Ammon's horn (tissue), 1 donor: Measurements from ENCODE around the gene LRP4.
A peak's percentile ranks its signal among the peaks of the same experiment; 100 is the strongest.

ENCODE experiments used
- DNase-seq: peaks from one replicate; pipeline ENCODE4 v3.0.0-alpha.2; 2016; ENCODE audit warnings: low spot score

Gene LRP4

DNA sequence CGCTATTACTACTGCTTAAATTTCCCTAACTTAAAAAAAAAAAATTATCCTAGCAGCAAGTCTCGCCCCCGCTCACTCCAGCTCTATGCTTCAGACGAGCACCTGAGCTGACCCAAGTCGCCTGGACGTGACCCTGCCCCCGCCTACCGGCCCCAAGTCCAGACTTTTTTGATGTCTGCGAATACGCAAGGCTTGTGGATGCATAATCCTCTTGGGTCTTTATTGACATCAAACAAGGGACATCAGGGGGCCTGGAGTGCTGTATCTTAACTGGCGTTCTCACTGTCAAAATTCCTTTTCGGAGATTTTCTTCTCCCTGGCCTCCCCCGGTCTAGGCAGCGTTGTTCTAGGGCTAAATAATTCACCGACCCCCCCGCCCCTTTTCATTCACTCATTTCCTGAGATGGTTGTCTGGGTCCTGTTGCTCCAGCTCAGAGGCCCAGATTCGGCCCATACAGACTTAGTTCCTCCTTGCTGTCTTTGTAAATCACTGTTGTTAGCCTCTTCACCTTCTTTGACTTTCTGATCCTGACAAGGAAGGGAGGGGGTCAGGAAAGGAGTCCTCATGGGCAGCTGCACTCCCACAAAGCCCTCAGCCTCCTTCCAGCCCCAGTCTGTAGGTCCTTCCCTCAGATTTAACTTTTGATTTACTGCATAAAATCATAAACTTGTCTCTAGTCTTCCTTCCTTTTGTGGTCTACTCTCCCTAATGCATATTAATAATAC lies 601 bp upstream of the LRP4 start:
- no peak for DNase-seq

DNA sequence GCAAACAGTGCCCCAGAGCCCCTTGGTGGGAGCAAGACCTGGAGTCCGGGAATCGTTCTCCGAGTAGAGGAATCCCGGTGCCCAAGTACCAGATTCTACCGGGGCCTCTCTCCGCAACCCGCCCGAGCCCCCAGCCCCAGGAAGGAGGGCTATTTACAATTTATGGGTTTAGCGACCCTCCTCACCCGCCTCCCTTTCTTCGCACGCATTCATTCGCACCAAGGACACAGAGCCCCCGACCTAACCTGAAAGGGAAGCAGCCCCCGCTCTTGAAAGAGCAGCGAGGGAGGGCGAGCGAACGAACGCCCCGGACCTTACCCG lies 628 bp downstream of the LRP4 start:
- DNase-seq = no peak

DNA sequence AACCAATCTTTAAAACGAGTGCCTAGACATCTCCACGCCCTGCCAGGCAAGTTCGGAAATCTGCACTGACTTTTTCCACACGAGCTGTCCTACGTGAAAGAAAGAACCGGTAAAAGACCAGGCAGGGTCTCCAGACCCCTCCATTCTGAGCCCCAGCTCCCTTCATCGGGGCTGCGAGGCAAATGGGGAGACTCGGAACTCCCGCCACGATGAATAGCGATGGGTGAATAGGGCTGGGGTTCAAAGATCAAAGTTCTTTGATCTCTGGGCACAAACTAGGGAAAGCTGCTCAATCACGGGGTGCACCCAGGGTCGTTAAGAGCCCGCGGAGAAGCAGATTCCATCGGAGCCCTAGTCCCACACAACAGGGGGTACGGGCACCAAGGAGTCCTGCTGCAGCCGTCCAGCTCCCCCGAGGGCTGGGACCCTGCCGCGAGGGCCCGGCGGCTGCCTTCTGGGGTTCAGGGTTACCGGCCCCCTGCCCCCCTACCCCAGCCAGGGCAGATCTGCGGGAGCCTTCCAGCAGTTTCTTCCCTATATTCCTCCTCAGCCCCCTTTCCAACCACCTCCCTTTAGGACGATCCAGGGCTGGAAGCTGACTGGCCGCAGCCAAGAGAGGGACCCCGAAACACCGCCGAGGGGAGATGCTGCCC lies 1.1 kb downstream of the LRP4 start:
- DNase-seq = no peak

DNA sequence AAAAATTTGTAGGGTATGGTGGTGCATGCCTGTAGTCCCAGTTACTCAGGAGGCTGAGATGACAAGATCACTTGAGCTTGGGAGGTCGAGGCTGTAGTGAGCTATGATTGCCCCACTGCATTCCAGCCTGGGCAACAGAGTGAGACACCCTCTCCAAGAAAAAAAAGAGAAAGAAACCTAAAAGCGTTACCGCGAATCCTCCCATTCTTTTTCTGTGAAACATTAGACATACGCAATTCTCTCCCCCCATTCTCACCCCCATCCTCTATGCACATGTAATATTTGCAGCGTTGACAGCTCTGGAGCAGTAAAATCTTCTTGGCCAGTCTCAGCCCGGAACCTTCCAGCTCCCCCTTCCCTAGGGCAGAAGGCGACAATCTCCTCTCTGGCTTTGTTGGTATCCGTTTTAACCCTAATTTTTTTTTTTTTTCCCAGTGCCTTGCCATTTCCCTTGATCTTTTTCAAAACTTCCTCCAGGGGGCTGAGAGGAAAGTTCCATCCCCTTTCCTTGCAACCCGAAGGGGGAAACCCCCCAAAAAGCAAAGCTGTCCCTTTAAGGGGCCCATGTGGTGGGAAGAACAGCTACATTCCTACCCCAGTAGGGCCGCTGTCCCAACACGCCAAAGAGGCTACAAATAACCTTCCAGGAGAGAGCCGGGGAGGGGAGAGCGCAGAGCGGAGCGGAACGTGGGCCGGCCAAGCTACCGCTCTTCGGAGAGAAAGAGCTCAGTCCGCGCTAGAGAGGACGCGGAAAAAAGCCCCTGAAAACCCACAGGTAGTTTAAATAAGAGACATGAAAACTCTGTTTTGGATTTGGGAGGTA lies 1.9 kb downstream of the LRP4 start:
- peak; percentile 66 for DNase-seq

DNA sequence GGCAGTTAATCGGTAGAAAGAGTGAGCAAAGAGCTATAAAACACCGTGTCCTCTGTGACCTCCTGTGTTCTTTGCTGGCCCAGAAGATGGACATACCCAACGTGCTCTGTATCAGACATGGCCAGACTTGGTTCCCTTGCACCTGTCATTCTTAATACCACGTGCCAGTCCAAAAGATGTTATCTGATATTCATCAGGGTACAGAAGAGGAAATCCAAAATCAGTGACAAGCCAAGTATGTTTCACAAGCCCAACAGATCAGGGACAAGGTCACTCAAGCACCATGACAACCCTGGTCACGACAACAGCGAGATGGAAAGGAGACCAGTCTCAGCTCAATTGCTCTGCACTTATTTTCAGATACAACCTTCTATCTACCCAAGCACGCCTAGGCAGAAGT lies 3.4 kb downstream of the LRP4 start:
- no peak for DNase-seq

DNA sequence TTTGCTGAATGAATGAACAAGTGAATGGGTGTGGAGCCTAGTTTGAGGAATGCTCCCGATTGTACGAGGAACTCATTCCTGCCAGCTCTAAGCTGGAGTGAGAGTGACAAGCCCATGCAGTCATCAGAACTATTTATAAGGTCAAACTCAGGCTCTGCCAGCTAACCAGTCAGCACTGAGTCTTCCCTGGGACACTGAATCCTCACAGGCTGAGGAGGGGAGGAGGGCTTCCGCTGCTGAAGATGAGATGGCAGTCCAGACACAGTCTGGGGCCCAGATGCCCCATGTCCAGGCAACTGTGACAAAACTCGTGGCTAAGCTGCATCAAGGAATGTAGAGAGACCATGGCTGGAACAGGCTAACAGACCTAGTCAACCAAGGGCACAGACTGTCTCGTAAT lies 4.0 kb downstream of the LRP4 start:
- DNase-seq = no peak

DNA sequence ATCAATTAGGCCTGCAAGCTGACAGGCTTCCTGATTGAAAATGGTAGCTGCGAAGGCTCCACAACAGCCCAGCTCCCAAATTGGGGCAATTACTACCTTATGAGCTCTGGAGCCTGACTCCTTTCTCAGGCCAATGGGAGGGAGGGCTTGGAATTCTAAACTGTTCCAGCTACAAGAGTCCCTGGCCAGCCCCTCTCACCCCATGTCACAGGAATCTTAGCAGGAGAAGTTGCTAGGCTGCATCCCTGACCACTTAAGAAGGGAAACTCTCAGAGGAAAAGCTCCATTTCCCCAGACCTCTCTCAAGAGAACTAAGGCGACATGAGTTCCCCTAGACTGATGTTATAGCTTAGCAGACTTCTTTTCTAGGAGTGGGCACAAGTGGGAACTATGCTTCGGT lies 4.9 kb downstream of the LRP4 start:
- DNase-seq = no peak

DNA sequence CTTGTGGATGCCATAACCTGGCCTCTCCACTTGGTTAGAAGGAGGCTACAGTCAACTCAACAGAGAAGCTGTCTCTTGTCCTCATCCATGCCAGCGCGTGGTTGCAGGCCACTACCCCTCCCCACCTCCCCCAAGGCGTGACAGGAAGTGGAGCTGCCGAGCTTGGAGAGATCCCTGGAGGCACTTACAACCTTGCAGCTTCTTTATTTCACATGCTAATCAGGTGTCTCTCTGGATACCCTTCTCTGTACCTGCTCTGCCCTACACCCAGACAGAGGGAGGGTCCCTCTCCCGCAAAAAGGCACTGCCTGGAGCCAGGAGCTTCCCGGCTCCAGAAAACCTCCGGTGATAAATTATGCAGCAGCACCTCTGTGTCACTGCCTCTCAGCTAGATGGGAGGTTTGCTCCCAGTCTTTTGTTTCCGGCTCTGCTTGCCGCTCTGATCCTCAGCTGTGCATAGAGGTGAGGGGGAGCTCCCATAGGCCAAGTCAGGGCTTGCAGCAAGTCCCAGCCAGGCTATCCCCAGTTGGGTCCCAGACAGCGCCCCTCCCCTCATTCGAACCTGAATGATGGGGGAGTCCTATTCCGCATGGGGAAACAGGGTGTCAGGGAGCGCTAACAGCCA lies 5.7 kb downstream of the LRP4 start:
- no peak for DNase-seq

DNA sequence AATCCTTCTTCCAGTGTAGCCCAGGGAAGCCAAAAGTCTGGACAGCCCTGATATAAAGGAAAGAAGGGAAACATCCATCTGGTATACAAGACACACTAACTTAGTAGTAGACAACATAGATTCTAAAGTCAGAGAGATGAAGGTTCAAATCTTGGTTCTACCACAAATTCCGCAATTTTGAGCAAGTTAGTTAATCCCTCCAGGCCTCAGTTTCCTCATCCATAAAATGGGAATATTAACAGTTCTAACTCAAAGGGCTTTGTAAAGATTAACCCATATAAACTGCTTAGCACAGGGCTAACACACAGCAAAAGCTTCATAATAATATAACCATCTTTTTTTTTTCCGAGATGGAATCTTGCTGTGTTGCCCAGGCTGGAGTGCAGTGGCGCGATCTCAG lies 10.7 kb downstream of the LRP4 start:
- no peak for DNase-seq

DNA sequence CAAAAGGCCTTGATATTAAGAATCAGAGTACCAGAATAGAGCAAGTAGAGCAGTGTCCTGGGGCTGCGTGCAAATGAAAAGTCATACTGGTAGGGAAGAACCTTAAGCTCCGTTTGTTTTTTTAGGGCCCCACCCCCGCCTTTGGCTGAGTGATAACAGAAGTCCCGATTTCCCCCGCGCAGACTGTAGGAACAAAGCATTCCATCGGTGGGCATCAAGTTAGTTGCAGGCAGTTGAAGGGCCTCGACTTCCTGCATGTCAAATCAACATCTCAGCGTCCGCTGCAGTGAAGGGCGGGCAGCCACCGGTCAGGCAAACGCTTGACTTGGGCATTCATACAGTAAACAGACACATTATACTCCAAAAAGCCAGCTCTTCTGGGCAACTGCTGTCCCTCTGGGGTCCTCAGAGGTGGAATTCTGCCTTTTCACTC lies 11.7 kb downstream of the LRP4 start:
- DNase-seq = peak; percentile 64

DNA sequence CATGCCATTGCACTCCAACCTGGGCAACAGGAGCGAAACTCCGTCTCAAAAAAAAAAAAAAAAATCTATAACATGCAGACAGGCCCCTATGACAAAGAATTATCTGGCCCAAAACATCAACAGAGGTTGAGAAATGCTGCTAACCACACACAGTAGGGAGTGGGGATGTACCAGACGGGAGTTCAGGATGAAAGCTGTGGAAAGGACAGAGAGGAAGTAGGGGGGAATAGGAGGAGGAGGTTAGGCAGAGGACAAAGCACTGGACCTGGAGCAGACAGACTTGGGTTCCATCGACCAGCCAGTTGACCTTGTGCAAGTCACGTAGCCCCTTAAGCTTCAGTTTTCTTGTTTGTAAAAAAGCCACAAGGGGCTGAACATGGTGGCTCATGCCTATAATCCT lies 12.5 kb downstream of the LRP4 start:
- DNase-seq = no peak

DNA sequence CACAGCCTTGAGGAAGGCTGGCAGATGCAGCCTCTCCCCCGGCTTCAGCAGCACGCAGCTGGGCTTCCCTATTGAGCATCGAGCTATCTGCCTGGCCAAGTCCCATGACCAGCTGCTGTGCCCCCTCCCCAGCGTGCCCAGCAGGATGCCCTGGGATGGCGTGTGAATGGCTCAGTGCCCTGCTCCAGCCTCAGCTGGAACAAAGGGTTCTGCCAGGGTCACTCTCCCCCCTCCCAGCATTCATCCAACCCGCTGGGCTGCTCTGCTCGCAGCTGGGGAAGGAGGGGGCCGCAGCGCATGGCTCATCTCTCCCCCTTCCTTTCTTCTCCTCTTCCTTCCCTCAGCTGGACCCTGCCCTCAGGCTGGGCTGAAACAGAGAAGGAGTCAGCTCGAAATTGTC lies 14.5 kb downstream of the LRP4 start:
- peak; percentile 99 for DNase-seq

DNA sequence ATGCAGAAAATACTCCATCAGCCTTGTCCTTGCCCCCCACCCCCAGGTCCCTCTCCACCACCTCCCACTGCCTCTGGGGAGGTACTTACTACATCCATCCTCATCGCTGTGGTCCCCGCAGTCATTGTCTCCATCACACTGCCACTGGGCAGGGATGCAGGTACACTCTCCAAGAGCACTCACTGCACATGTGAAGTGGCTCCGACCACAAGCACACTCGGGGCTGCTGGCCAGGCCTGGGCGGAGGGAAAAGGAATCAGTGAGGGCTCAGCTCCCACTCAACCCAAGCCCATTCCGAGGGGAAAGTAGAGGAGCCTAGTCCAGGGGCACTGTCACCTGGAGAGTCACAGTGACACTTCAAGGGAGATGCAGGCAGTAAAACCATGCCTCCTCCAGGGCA lies 15.7 kb downstream of the LRP4 start:
- no peak for DNase-seq

DNA sequence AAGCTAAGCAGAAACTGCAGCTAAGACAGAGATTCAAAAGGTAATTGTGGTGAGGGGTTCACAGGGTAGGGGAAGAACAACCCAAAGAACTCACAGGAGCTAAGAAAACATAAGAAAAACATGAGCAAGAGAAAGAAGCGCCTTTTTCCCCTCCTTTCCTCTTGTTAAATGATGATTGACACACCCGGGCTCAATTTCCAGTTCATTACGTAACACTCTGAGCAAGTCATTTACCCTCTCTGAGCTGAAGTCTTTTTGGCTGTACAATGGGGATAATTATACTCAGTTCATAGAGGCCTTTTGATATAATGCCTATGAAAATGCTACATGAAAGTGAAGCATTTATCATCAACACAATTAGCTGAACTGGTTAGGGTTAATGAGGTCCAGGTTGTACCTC lies 17.2 kb downstream of the LRP4 start:
- DNase-seq = no peak

DNA sequence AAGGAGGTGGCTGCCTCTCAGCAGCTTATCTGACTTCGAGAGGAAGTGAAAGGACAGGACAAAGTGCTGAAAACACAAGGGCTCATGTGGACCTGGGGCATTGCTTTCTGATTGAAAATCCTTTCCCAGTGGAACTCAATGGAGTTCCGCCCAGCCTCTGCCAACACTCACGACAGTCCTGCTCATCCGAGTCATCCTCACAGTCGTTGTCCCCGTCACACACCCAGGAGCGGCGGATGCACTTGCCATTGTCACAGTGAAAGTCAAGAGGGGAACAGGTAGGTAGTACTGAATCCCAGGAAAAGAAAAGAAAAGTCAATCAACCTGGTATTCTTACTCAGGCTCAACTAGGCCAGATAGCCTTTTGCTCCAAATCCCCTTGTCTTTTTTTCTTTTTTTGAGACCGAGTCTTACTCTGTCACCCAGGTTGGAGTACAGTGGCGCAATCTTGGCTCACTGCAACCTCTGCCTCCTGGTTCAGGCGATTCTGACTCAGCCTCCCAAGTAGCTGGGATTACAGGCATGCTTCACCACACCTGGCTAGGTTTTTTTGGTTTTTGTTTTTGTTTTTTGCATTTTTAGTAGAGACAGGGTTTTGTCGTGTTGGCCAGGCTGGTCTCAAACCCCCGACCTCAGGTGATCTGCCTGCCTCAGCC lies 18.1 kb downstream of the LRP4 start:
- DNase-seq = no peak

DNA sequence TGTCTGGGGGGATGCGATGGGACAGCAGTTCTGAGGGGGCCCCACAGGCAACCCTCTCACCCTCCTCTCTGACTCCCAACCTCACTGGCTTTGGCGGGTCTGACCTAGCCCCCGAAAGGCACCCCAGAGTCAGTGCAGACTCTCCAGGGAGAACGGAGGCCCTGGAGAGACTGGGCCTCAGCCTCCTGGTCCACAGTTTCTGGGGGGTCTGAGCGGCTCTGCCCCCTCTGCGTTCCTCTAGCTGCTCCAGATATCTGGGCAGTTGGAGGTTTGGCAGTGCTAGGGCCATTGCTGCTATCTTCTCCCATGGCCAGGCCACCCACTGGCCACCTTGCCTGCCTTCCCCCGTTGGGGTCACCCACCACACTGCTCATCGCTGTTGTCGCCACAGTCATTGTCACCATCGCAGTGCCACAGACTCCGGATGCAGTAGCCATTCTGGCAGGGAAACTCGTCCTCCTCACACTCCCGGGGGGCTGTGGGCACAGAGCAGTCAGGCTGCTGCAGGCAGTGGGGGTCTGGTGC lies 18.8 kb downstream of the LRP4 start:
- no peak for DNase-seq

DNA sequence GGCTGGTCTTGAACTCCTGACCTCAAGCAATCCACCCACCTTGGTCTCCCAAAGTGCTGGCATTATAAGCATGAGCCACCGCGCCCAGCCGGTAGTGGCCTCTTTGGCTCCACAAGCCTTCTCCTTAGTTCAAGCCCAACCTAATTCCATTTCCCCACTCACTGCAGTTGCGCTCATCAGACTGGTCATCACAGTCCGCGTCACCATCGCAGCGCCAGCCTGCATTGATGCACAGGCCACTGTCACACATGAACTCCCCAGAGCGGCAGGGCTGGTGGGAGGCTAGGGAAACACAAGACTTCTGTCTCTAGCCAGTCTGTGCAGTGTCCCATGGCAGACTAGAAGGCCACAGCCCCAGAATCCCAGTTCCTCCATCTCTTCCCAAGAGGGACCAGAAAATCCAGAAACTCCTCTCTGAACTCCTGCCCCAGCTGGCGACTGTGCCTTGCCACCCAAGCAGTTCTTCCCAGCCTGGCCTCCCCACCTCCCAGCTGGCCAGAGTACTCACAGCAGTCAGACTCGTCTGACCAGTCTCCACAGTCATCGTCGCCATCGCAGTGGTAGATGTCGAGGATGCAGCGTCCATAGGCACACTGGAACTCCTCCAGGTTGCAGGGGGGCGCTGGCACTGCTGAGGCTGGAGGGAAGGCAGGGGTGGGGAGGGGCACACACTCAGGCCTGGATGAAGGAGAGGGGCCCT lies 19.8 kb downstream of the LRP4 start:
- DNase-seq = no peak

DNA sequence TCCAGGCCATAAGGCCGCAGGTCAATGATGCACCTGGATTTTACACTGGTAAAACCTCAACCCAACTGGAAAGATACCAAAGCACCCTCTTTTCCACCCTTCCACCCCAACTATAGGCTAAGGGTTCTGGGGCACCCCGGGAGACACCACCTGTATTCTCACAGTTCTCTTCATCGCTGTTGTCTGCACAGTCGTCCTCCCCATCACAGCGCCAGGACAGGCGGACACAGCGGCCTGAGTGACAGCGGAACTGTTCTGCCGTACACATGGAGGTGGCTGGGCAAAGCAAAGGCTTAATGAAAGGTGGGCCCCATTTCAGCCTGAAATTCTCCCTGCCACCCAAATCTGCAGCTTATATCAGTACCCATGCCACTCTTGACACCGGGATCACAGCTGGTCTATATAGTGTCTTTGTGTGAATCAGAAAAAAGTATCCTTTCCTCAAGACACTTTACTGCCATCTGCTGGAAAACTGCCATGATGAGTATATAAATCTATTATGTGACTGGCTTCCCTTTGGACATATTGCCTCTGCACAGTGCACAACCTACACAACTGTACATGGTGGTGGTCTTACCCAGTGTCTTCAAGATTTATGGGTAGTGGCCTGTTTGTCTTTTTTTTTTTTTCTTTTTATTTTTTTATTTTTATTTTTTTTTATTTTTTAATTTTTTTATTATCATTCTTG lies 21.5 kb downstream of the LRP4 start:
- DNase-seq = peak; percentile 40

DNA sequence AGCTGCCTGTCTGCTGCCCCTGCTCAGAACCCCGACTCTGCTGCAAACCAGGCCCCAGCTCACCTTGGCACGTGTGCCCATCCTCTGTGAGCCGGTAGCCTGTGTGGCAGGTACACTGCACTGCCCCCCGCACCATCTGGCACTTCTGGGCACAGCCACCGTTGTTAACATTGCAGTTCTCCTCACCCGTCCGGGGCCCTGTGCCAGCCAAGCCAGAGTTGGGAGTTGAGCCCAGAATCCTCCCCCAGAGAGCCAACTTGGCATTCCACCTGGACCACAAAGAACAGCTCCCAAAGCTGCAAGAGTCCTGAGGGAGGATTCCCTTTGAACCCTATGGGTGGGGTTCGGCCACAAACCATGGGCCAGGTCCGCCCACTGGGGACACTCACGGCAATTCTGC lies 22.5 kb downstream of the LRP4 start:
- DNase-seq = peak; percentile 72

DNA sequence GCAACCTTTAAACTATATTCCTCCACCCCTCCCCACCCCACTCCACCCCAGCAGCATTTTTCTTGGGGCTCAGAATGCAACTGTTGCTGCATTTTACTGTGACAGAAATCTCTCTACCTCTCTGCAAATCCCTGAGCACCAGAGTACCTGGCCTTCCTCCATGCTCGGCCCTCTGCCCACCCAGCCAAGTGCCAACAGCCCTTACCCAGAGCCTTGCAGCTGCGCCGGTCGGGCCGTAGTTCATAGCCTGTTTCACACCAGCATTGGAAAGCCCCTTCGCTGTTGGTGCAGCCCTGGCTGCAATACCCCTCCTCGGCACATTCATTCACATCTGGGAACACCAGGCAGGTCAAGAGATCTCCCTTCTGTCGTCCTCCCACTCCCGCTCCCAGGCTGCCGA lies 23.4 kb downstream of the LRP4 start:
- no peak for DNase-seq

DNA sequence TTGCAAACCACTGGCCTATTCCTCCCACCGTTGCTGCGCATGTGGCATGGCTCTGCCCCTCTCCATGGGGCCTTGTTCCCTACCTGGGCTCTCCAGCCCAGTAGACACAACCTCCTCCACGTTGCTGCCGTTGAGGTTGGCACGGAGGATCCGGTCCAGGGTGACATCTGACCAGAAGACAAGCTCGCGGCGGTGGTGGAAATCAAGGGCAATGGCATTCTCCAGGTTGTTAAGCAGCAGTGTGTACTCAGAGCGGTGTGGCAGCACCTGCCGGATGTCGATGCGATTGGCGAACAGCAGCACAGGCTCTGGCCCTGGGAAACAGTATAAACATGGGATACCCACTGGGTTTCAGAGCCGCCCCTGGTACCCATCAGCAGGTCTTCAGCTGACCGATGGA lies 23.8 kb downstream of the LRP4 start:
- DNase-seq = no peak
